HTR-8/SVneo (cell line): ENCODE data around the gene ZNF469.
A peak's percentile ranks its signal among the peaks of the same experiment; 100 is the strongest.

Experiments used
- DNase-seq: peaks from one replicate; pipeline ENCODE4 v3.0.0; 2011; ENCODE audit warnings: low spot score, mixed read lengths; ENCODE audit not compliant: insufficient read length
- FAIRE-seq: peaks from 2 replicates; lab custom pipeline; 2011; peaks lifted over from hg19 to GRCh38; lab: Jason Lieb, UNC

Gene ZNF469

DNA sequence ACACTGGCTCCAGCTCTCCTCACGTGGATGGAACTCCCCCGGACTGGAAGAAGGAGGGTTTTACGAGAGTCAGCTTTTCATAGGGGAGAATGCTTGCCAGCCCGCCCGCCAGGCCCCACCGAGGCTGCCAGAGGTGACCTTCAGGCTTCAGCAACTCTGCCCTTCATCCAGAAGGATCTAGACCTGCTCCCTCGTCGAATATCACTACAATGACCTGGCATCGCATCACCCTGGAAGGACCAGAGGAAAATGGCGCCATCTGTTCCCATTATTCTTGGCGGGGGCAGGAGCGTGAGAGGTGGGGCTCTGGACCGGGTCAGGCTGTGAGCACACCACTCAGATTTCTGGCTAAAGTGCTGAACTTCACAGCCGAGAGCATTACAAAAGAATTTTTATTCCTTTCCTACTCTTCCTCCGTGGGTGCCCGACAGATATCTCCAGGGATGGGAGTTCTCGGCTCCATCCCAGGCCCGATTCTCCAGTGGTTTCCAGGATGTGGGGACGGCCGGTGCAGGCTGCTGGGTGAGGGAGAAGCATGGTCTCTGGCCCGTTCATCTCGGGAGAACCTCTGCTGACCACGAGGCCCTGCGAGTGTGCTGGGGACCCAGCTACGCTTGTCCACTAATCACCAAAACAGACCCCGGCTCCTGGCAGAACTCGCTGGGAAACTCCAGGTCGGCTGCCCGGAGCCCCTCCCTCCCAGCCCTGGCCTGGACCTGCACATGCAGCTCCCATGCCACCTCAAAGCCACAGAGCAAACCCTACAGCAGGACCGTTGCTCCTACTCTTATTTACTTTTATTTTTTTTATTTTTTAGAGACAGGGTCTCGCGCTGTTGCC, 36.8 kb upstream of the ZNF469 start:
- DNase-seq (no peak), FAIRE-seq (no peak)

DNA sequence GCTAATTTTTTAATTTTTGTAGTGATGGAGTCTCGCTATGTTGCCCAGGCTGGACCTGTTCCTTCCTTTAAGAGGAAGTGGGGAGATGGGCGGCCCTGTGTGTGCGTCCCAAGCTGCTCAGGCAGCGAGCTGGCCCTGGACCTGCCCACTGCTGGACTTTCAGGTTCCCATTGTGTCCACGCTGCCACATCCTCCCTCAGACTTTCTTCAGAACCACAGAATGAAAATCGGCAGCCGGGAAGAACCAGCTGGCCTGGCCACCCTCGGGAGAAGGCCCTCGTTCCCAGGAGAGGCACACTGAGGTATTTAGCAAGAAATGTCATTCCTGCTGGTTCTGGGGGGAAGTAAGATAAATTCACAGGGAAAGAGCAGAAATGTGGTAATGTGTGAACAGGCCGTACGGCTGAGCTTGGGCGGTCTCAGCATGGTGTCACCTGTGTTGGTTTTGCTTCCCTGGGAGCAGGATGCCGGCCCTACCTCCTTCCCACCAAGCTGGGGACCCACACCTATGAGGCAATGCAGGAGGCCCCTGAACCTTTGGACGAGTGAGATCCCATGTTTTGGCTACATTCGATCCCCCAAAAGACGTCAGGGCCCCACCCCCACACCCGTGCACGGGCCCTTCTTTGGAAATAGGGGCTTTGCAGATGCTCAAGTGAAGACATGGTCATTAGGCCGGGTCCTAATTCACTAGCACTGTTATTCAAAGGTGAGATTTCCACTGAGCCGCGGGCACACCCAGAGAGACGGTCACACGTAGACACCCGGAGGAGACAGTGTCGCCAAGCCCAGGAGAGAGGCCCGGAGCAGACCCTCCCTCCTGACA, 35.9 kb upstream of the ZNF469 start:
- no peak for DNase-seq
- FAIRE-seq: no peak

DNA sequence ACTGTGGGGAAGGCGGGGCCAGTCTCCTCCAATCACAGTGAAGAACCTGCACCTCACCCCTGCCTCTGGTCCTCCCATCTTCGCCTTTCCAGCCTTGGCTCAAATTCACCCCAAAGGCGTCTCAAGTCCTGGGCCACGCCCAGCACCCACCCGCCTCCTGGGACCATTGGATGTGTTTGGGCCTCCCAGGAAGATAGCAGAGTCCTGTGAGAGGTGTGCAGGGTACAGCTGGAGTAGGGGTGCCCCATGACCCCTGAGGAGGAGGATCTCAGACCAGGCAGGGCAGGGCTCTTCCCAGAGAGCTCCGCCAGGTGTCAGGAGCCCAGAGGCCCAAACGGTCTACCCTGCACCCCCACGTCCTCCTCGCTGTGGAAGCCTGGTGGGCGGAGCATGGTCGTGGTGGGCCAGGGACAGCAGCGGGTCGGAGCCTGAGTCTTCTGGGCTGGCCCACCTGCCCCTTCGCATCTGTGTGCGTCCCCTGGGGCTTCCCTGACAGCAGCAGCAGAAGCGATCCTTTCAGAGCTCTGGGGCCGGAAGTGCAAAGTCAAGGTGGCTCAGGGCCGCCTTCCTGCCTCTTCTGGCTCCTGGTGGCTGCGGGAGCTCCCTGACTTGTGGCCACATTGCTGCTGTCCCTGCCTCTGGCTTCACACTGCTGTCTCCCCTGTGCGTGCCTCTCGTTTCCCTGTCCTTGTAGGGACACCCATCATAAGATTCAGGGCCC, 34.9 kb upstream of the ZNF469 start:
- DNase-seq (no peak), FAIRE-seq (no peak)

DNA sequence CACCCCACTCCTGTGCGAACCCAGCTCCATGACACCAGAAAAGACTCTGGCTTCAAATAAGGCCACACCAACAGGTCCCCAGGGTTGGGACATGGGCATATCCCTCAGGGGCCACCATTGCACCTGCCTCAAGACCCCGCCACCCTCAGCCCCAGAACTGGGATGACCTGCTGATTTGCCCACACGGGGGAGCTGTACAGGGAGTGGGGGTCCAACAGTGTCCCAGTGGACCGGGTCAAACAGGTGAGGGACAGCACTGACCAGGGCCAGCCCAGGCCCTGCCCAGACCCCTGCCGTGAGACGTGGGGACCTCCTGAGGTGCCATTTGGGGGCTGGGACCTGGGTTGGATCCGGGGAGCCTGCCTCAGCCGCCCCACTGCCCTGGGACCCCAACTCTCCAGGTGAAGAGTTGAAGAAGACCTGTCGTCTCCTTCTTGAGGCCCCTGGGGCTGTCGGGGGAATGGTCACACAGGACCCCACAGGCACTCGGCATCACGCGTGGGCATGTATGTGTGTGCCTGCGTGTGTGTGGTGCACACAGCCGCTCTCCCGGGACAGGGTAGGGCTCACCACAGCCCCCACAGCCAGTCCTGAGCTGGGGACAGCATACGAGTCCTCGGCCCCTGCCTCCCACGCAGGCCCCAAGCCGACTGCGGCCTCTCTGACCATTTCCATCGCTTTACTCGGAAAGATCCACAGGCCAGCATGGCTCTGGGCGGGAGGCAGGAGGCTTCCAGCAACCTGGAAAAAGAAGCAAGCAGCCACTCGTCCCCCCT, 34.2 kb upstream of the ZNF469 start:
- no peak for DNase-seq
- FAIRE-seq: no peak

DNA sequence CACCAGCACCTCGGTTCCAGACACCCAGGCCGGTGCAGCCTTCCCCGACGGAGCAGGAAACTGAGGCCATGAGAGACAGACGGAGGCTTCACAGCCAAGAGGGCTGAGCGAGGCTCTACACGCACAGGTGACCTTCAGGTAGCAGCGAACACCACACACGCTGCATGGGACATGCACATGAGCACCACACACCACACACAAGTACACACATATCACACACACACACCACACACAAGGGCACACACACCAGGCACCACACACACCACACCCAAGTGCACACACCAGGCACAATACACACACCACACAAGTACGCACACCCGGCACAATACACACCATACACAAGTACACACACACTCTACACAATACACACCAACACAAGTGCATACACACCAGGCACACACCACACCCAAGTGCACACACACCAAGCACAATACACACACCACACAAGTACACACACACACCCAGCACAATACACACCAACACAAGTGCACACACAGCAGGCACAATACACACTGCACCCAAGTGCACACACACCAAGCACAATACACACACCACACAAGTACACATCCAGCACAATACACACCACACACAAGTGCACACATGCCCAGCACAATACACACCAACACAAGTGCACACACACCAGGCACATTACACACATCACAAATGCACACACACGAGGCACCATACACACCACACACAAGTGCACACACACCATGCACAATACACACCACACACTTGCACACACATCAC, 33.4 kb upstream of the ZNF469 start:
- FAIRE-seq: peak; percentile 100

DNA sequence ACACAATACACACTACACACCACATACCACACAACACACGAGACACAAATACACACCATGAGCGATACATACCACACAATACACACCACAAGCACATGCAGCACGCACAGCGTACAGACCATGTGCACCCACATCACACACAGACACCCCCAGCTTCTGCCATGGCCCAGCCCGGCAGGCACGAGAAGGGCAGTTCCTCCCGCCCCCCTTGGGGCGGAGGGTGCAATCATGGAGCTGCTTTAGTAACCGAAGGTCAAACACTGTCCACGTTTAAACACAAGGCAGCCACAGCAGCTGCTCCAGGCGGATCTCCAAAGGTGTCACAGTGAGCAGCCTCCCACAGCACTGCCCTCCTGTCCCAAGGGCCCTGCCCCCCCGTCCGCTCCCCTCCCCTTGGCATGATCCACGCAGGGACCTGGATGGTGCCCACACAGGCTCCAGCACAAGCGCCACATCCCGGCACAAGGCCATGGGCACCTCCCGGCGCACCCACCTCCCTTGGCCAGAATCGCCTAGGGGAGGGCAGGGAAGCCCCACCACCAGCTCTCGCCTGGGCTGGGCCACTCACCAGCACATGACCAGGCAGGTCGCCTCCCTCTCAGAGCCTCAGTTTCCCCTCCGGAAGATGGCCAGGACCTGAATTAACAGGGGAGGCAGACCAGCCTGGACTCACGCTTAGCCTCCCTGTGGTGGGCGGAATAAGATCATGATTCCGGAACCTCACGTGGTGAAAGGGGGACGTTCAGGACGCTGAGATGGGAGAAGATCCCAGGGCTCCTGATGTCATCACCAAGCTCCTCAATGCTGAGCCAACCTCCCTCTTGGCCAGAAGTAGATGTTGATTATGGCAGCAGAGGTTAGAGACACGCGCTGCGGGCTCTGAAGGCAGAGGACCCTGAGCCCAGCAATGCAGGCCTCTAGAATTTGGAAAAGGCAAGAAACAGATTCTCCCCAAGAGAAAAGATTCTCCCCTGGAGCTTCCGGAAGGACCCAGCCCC, 32.6 kb upstream of the ZNF469 start:
- DNase-seq: no peak
- FAIRE-seq: no peak

More for the DNA sequence above, 33.4 kb upstream of the ZNF469 start:
- no peak for DNase-seq

DNA sequence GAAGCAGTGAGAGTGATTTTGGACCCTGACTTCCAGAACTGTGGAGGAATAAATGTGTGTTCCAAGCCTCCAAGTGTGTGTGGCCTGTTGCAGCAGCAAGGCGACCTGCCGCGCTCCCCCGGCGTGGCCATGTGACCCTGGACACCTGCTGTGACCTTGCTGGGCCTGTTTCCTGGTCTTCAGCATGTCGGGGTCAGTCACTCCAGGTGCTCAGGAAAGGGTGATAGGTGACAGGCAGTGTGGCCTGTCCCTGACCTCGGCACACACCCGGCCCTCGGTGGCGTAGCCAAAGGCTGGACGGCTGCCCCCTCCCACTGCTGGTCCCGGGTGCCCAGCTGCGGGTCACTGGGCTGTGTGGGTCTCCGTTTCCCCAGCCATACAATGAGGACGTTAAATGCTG, 31.8 kb upstream of the ZNF469 start:
- DNase-seq: no peak
- no peak for FAIRE-seq

DNA sequence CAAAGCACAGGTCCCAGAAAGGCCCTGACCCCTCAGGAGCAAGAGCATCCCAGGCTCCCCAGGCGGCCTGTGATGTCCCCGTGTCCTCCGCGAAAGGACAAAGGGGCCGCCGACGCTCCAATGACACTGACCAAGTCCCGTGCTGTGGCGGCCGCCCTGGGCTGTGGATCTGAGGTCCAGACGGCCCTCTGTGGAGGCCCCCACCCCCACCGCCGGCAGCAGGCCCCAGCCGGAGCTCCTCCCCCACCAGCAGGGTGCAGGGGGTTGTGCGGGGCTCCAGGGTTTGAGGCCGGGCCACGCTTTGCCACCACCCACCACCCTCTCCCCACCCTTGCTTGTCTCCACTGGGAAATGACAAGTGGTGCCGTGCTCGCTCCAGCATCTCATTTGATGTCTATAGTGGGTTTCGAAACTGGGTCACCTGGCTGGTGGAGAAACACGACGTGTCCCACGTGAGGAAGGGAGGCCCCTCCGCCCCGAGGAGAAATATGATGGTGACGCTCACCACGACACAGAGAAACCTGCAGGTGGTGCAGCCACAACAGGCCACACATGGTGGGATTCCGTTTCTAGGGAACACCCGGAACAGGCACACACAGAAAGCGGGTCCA, 31.2 kb upstream of the ZNF469 start:
- no peak for FAIRE-seq
- no peak for DNase-seq

DNA sequence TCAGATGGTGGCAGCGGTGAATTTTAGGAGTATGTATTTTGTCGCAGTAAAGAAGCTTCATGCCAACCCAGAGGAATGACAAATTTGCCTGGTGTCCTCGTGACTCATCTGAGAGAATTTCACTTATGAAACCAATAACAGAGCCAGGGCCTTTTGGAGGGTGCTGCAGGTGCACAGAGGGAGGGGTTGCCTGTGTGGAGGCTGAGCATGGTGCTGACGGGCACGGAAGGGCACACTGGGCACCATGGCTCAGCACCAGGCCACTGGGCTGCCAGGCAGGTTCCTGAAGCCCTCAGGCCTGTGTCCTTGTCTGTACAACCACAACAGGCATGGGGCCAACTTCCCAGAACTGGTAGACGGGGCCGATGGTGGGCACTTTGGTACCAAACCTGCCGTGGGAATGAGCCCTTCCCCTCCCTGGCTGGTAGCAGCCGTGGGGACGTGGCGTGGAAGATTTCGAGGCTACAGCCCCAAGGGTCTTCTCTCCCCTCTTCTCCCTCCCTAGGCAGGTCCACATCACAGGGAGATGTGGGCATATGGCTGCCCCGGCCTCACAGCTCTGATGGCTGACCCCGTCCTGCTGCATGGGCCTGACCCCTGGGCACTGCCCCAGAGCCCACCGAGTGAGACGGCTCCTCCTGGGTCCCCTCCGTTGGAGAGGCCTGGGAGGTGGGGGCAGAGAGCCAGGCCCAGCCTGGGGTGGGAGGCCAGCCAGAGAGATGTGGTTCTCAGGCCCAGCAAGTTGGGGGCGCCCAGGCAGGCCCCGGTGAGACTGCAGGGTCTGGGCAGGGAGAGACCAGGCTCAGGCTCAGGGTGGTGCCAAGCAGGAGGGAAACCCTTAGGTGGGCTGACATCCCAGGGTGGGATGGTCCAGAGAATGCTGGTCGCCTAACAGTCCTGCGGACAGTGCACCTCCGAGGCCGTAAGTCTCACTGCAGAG, 30.2 kb upstream of the ZNF469 start:
- DNase-seq (no peak), FAIRE-seq (peak; percentile 49)

DNA sequence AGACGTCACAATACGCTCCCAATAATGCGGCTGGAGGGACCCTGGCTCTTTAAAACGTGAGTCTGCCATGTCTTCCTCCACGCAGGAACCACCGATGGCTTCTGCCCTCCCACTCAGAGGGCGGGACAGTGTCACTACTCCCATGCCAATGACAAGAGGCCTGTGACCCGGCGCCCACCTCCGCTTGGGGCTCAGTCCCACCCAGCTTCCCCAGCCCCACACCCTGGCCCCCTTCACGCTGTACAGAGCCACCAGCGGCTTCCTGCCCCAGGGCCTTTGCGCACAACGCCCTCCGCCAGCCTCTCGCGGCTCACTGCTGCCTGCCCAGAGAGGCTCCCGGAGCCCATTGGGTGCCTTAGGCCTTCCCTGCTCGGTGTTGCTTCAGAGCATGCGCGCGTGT, 29.5 kb upstream of the ZNF469 start:
- DNase-seq (no peak), FAIRE-seq (no peak)

DNA sequence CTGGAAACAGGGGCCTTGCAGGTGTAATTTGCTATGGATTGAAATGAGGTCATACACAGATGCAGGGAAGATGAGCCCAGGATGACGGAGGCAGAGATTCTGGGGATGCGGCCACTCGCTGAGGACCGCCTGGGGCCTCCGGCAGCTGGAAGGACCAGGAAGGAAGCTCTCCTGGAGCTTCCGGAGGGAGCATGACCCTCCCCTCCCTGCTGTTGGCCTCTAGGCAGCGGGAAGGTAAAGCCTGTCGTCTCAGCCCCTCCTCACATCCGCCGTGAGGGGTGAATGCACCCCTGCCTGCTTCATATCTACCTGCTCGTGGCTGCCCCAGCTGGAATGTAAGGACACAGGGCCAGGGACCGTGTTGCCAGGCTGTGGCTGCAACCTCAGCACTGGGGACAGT, 29.1 kb upstream of the ZNF469 start:
- FAIRE-seq (peak; percentile 66), DNase-seq (no peak)

DNA sequence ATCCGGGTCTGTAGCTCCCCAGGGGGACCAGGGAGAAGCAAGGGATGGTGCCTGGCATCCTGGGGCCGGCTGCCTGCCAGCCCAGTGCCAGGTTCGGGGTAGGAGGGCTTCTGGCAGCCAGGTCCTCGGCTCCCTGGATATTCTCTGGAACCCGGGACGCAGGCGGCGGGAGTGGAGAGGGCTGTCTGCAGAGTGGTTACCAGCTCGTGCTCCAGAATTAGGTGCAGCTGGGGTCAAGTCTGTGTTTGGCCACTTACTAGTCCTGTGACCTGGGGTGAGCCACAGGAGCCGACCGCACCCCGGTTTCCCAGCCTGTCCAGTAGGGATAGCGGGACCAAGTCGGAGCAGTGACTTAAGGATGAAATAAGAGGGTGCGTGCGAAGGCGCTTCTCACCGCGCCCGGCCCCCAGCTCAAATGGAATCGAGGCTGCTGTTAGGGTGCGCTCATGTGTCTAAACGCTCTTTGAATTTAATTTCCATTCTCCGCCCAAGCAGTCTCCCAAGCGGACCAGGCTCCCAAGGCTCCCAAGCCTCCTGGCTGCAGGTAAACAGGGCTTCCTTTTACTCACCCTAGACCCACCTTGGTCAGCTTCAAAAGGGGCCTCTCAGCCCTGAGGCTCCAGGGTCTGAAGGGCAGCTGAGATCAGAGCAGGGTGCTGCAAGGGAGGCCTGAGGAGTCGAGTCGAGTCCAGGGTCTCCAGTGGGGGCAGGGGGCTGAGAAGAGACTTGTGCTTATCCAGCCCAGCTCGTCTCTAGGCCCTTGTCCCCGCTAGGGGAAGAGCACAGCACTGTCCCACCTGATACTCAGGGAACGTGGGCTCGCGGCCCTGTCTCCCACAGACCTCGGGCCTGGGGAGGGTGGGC, 28.3 kb upstream of the ZNF469 start:
- FAIRE-seq (no peak), DNase-seq (no peak)

DNA sequence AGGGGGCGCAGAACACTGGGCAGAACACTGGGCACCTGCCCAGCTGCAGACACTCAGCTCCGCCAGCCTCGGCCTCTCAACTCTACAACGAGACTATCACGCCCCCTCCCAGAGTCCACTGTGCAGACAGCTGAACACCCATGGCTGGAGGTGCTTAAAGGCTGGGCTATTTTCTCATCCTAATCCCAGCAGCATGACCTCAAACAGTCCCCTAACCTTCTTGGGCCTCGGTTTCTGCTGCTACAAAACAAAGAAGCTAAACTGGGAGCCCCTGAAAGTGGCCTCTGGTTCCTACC, 27.7 kb upstream of the ZNF469 start:
- no peak for FAIRE-seq

DNA sequence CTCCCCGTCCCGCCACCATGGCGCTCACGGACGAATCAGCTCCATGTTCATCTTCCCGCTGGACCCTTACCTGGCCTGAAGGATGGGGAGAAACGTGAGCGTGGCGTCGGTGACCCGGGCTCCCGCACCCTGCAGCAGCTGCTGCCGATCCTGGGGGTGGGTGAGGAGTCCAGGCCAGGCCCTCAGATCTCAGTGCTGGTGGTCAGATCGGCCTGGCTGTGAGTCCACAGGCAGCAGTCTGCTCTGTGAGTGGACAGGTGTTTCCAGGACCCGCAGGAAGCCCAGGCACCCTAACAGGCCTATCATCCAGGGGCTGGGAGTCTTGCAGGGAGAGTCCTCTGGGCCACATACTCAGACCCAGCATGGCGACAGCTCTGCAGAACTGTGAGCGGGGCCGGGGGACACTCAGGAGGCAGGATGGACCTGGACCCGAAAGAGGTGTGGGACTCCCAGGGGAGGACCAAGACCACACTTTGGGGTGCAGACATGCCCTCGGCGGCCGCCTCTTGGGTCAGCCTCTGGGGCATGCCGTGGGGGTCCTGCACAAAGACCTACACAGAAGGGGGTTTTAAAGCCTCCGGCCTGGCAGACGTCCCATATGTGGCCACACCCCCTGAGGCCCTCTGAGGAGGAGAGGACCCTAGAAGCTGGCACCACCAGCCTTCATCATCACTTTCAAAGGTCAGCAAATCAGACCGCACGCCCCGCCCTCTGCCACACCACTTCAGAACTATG, 27.2 kb upstream of the ZNF469 start:
- FAIRE-seq (no peak), DNase-seq (no peak)

More for the DNA sequence above, 27.7 kb upstream of the ZNF469 start:
- DNase-seq: no peak

DNA sequence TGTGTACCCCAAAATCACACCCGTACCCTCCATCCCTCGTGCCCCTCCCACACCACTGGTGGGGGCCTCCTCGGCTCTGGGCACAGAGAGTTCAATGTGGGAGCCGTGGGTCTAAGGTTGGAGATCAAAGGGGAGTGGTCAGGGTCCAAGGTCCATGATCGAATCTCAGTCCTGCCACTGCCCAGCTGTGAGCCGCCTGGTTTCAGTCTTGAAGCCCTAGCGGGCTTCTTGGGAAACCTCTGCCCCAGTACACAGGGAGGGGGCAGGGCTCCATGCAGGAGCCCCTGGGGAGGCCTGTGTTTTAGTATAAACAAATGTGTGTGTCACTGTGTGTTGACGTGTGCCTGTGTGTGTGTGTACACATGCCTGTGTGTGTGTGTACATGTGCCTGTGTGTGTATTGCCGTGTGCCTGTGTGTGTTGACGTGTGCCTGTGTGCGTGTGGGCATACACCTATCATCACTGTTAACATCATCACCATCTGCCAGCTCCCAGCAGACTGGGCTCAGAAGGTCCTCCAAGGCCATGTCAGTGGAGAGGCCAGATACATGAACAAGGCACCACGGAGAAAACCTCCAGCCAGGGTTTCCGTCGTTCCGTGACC, 26.5 kb upstream of the ZNF469 start:
- DNase-seq (no peak), FAIRE-seq (no peak)
